Tibial artery (tissue), 4 donors: ENCODE measurements around the gene ERVK3-1.

Experiments
- DNase-seq, 2 donors: peaks; one replicate each; pipeline ENCODE4 v3.0.0-alpha.2; 2019
- H3K27ac ChIP-seq, 2 donors: fragments of 200-600 bp; sonication (generic) in 1 of 2; 1 replicate in 1 of 2; 2 replicates in 1 of 2; pipeline ENCODE4 v1.5.1; 2018 to 2019; ENCODE audit warnings: mild to moderate bottlenecking in 1 of 2
- H3K27me3 ChIP-seq, 2 donors: fragments of 200-600 bp; sonication (generic) in 1 of 2; one replicate each; pipeline versions ENCODE4 v1.5.1 to v1.6.0; 2016 to 2019
- H3K36me3 ChIP-seq, 3 donors: fragments of 200-600 bp; sonication (generic) in 2 of 3; one replicate each; pipeline ENCODE4 v1.5.1; 2016 to 2019; ENCODE audit warnings: mild to moderate bottlenecking in 2 of 3
- H3K4me1 ChIP-seq, 4 donors: fragments of 200-600 bp; sonication (generic) in 2 of 4; 1 replicate in 3 of 4; 2 replicates in 1 of 4; pipeline ENCODE4 v1.5.1; 2016 to 2019
- H3K4me3 ChIP-seq, 2 donors: fragments of 200-600 bp; sonication (generic) in 1 of 2; 1 replicate in 1 of 2; 2 replicates in 1 of 2; pipeline ENCODE4 v1.5.1; 2018 to 2019; ENCODE audit warnings: mild to moderate bottlenecking in 2 of 2
- H3K9me3 ChIP-seq, 3 donors: fragments of 200-600 bp; sonication (generic) in 1 of 3; one replicate each; pipeline ENCODE4 v1.5.1; 2016 to 2019
- CTCF ChIP-seq, 2 experiments: fragments of 200-600 bp in 1 of 2; fragments of 450-650 bp in 1 of 2; IDR thresholded peaks; one replicate each; pipeline ENCODE4 v1.5.1; 2017 to 2019; ENCODE audit warnings: antibody characterized with exemption in 2 of 2, mild to moderate bottlenecking in 1 of 2, moderate library complexity in 1 of 2
- intact Hi-C: fragments of 100-400 bp; cut with DNase I; formaldehyde crosslinking; loops from one replicate; pipeline ENCODE4 v1.15.0; 2023; ENCODE audit warnings: low total_unique reads

ERVK3-1 gene

DNA sequence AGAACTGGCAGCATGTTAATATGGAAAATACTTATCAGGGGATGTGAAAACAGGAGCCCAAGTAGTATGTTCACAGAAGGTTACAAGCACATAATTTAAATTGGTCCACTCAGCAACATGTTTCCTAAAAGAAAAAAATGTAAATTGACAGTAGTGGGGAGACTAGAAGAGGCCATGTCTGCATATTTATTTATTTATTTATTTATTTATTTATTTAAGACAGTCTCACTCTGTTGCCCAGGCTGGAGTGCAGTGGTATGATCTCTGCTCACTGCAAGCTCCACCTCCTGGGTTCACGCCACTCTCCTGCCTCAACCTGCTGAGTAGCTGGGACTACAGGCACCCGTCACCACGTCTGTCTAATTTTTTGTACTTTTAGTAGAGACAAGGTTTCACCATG, 40.1 kb upstream of the ERVK3-1 start:
- Histone ChIP-seq H3K27me3 (no peaks in the 10 kb centered on the region), H3K4me1 (no peaks in the 10 kb centered on the region), H3K36me3 (peaks cover 90 to 95% (median 95%) of the 10 kb centered on the region in 3 donors), H3K9me3 (peaks cover 53 to 100% (median 100%) of the 10 kb centered on the region in 3 donors), H3K4me3 (no peak overlapping the region), H3K27ac (no peak overlapping the region)
- intact Hi-C loops, result no loop called here
- no peak for DNase-seq
- no peak for TF ChIP-seq CTCF (IDR thresholded peaks at IDR 0.05)

- H3K9me3 ChIP-seq, result peaks cover 34 to 100% (median 99%) of the 10 kb centered on the region in 3 donors
- TF ChIP-seq CTCF (IDR thresholded peaks at IDR 0.05), result no peak
- no peak for DNase-seq
- peaks cover 90 to 95% (median 94%) of the 10 kb centered on the region in 3 donors for H3K36me3 ChIP-seq
- no peak overlapping the region for H3K4me3 ChIP-seq
- H3K27ac ChIP-seq, result no peak overlapping the region
- H3K27me3 ChIP-seq, result no peaks in the 10 kb centered on the region
- intact Hi-C loops, result no loop called here
- no peaks in the 10 kb centered on the region for H3K4me1 ChIP-seq
These were observed 36.8 kb upstream of the ERVK3-1 start for GRCh38 chr19:58268344-58268743.

GRCh38 chr19:58274771-58275201, 30.4 kb upstream of the ERVK3-1 start:
- TF ChIP-seq CTCF (IDR thresholded peaks at IDR 0.05), result no peak
- DNase-seq, result no peak
- H3K36me3 ChIP-seq, result peaks cover 56 to 74% (median 70%) of the 10 kb centered on the region in 3 donors
- H3K27me3 ChIP-seq, result no peaks in the 10 kb centered on the region
- H3K27ac ChIP-seq, result no peak overlapping the region
- H3K4me3 ChIP-seq, result no peak overlapping the region
- peaks cover 0 to 14% (median 3%) of the 10 kb centered on the region in 4 donors for H3K4me1 ChIP-seq
- H3K9me3 ChIP-seq, result peaks cover 10 to 79% (median 59%) of the 10 kb centered on the region in 3 donors
- intact Hi-C loops, result loop anchor here (10.0 kb wide), 1 partner anchor 90 kb away; the partner anchor contains the start of gene ZNF274

GRCh38 chr19:58275564-58275963, 29.6 kb upstream of the ERVK3-1 start:
- H3K9me3 ChIP-seq, result peaks cover 7 to 71% (median 51%) of the 10 kb centered on the region in 3 donors
- no peak for TF ChIP-seq CTCF (IDR thresholded peaks at IDR 0.05)
- DNase-seq, result no peak
- peaks cover 51 to 66% (median 62%) of the 10 kb centered on the region in 3 donors for H3K36me3 ChIP-seq
- intact Hi-C loops, result loop anchor here (10.0 kb wide), 1 partner anchor 91 kb away; the partner anchor contains the start of gene ZNF274
- no peak overlapping the region for H3K27ac ChIP-seq
- no peaks in the 10 kb centered on the region for H3K27me3 ChIP-seq
- peaks cover 0 to 22% (median 8%) of the 10 kb centered on the region in 4 donors for H3K4me1 ChIP-seq
- H3K4me3 ChIP-seq, result no peak overlapping the region

DNA sequence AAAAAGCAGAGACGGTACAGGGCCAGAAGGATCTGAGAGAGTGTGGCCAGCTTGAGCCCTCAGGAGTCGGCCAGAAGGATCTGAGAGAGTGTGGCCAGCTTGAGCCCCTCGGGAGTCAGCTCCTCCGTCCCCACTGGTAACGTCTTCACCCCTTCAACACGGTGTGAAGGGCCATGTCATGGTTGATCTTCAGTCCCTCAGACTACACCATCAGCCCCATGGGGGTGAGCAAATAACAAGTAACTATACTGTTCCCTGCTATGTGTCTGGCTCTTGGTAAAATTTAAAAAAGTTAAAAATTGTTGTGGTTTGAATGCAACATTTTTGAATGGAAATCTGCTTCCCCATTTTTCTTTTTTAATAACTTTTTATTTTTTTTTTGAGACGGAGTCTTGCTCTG, 28.0 kb upstream of the ERVK3-1 start:
- no peak for TF ChIP-seq CTCF (IDR thresholded peaks at IDR 0.05)
- no peaks in the 10 kb centered on the region for H3K27me3 ChIP-seq
- H3K27ac ChIP-seq, result no peak overlapping the region
- intact Hi-C loops, result loop anchor here (10.0 kb wide), 1 partner anchor 92 kb away; the partner anchor contains the start of gene ZNF274
- DNase-seq, result no peak
- H3K9me3 ChIP-seq, result peaks cover 5 to 55% (median 36%) of the 10 kb centered on the region in 3 donors
- no peak overlapping the region for H3K4me3 ChIP-seq
- peaks cover 35 to 59% (median 46%) of the 10 kb centered on the region in 3 donors for H3K36me3 ChIP-seq
- peaks cover 0 to 29% (median 8%) of the 10 kb centered on the region in 4 donors for H3K4me1 ChIP-seq
